ENCODE results near the gene GTF2IRD1. TPM values are rescaled to one million over a fixed set of nuclear protein-coding genes. Genes with fewer than 3 reads are reported as not detected.

GTF2IRD1 gene
- total RNA-seq, 4 donors from 2014 or later = 2.8 to 27.1 (median 17.1) TPM

- H3K4me1 ChIP-seq = no peaks in the 10 kb centered on the region
- no peaks in the 10 kb centered on the region for H3K9me3 ChIP-seq
- TF ChIP-seq, protein P1, sequence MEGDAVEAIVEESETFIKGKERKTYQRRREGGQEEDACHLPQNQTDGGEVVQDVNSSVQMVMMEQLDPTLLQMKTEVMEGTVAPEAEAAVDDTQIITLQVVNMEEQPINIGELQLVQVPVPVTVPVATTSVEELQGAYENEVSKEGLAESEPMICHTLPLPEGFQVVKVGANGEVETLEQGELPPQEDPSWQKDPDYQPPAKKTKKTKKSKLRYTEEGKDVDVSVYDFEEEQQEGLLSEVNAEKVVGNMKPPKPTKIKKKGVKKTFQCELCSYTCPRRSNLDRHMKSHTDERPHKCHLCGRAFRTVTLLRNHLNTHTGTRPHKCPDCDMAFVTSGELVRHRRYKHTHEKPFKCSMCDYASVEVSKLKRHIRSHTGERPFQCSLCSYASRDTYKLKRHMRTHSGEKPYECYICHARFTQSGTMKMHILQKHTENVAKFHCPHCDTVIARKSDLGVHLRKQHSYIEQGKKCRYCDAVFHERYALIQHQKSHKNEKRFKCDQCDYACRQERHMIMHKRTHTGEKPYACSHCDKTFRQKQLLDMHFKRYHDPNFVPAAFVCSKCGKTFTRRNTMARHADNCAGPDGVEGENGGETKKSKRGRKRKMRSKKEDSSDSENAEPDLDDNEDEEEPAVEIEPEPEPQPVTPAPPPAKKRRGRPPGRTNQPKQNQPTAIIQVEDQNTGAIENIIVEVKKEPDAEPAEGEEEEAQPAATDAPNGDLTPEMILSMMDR (IDR thresholded peaks at IDR 0.05) = no peak
- no peak for TF ChIP-seq POLR2A (IDR thresholded peaks at IDR 0.05)
- H3K27me3 ChIP-seq = no peaks in the 10 kb centered on the region
- no peak overlapping the region for H3K4me3 ChIP-seq
- DNase-seq = no peak
- H3K36me3 ChIP-seq = peaks cover 0 to 23% (median 0%) of the 10 kb centered on the region in 3 donors
- H3K27ac ChIP-seq = no peak overlapping the region
These were observed 144.9 kb downstream of the GTF2IRD1 start for GRCh38 chr7:74598558-74598957.

DNA sequence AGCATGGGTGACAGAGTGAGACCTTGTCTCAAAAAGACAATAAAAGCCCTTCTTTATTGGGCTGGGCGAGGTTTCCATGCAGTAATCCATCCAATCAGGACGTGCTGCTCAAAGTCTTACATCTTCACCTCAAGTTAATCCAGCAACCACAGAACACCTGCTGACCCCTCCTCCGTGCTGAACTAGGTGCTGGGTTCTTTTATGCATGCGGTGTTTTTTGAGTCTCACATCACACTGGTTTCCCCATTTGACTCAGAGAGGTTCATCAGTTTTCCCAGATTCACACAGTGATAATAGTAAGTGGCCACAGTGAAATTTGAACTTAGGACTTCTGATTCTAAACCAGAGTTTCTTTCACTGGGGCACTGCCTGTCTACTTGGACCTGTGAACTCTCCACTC, 145.5 kb downstream of the GTF2IRD1 start:
- H3K27ac ChIP-seq = no peak overlapping the region
- H3K4me3 ChIP-seq = no peak overlapping the region
- TF ChIP-seq, protein P1 (IDR thresholded peaks at IDR 0.05) = no peak
- no peak for TF ChIP-seq POLR2A (IDR thresholded peaks at IDR 0.05)
- H3K36me3 ChIP-seq = peaks cover 0 to 23% (median 0%) of the 10 kb centered on the region in 3 donors
- H3K9me3 ChIP-seq = no peaks in the 10 kb centered on the region
- DNase-seq = no peak
- no peaks in the 10 kb centered on the region for H3K4me1 ChIP-seq
- H3K27me3 ChIP-seq = no peaks in the 10 kb centered on the region

DNA sequence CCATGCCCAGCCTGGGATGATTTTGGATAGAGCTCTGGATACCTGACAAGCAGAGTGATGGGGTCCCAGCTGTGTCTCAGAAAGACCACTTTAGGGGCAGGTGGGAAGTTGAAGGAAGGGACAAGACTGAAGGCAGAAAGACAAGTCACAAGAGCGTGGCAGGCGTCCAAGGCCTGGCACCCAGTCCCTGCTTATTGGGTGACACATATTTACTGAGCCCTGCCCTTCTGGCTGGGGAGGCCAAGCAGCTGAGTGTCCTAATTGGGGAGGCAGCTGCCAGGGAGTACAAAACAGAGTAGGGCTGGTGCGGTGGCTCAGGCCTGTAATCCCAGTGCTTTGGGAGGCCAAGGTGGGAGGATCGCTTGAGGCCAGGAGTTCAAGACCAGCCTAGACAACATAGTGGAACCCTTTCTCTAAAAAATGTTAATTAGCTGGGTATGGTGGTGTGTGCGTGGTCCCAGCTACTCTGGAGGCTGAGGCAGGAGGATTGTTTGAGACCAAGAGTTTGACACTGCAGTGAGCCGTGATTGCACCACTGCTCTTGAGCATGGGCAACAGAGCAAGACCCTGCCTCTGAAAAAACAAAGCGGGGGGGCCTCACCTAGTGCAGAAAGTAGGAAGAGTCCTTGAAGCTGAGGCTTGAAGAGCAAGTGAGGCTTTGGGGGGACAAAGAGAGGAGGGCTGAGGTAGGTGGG, 150.8 kb downstream of the GTF2IRD1 start:
- H3K27me3 ChIP-seq = no peaks in the 10 kb centered on the region
- H3K9me3 ChIP-seq = no peaks in the 10 kb centered on the region
- peak in 2 of 3 donors; percentile 65 for DNase-seq
- TF ChIP-seq POLR2A (IDR thresholded peaks at IDR 0.05) = no peak
- TF ChIP-seq, protein P1 (IDR thresholded peaks at IDR 0.05) = no peak
- no peak overlapping the region for H3K27ac ChIP-seq
- H3K4me3 ChIP-seq = no peak overlapping the region
- peaks cover 0 to 6% (median 0%) of the 10 kb centered on the region in 3 donors for H3K36me3 ChIP-seq
- H3K4me1 ChIP-seq = peaks cover 0 to 19% (median 6%) of the 10 kb centered on the region in 4 donors

DNA sequence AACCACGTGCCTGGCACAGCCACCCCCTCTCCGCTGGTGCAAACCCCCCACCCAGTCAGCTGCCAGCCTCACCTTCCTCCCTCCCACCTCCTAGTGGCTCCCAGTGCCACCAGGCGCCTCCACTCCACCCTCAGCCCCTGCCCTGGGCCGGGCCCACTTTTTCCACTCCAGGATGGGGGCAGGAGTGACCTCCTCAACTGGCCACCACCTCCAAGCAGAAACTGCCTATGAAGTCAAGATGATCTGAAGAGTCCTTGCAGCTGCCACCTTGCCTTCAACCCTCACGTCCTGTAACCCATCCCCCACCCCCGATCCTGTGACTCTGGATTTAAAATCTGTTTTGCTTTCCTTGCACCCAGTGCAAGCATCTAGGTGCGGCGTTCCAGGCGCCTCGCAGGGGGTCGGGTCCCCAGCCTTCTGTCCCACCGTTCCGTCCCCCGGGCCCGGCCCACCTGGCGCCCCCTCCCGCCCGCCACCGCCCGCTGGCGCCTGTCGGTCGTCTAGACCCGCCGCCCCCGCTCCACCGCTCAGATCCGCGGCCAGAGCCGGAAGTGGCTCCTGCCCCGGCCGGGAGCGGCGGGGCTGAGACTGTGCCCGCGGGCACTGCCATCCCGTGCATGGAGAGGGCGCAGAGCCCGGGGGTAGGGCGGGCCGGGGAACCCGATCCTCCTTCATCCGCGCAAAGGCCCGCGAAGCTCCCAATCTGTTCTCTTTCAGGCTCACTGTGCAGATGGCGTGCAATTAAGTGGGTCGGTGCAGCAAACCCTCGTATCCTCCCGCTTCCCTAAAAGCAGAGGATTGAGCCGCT, 152.6 kb downstream of the GTF2IRD1 start:
- no peak for TF ChIP-seq POLR2A (IDR thresholded peaks at IDR 0.05)
- TF ChIP-seq, protein P1 (IDR thresholded peaks at IDR 0.05) = no peak
- DNase-seq = peak; percentile 58 to 75 (median 72)
- Histone ChIP-seq H3K9me3 (no peaks in the 10 kb centered on the region), H3K4me3 (peak overlapping the region; percentile 38 to 68 (median 56)), H3K4me1 (peaks cover 0 to 19% (median 6%) of the 10 kb centered on the region in 4 donors), H3K36me3 (no peaks in the 10 kb centered on the region), H3K27me3 (no peaks in the 10 kb centered on the region), H3K27ac (peak overlapping the region; percentile 28 to 62 (median 56))

DNA sequence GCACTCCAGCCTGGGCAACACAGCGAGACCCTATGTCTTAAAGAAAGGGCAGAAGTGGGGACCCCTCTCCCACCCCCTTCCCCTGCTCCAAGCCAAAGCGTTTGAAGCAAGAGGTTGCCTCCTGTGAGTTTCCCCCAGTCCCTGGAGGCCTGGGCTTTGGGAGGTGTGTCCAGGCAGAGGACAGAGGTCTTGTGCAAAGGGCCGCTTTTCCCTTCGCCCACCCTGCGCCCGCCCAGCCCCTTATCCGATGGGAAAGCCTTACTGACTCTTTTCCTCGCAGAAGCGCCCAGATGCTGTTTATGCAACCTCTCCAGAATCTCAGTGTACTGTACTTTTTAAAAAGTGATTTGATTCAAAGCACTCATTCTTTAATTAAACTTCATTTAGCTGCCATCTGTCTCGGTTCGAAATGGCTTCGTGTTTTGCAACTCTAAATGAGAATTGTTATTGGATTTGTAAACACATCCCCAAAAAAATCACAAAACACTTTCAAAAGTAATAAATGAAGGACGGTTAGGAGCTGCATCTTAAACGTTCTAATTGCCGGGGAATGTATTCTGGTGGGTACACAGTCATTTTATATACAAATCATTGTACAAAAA, 153.3 kb downstream of the GTF2IRD1 start:
- no peak for DNase-seq
- Histone ChIP-seq H3K4me3 (peak overlapping the region; percentile 38 to 68 (median 56)), H3K27ac (peak overlapping the region in 3 of 4 donors; percentile 51 to 62 (median 61)), H3K36me3 (no peaks in the 10 kb centered on the region), H3K4me1 (peaks cover 0 to 19% (median 6%) of the 10 kb centered on the region in 4 donors), H3K9me3 (no peaks in the 10 kb centered on the region), H3K27me3 (no peaks in the 10 kb centered on the region)
- TF ChIP-seq, protein P1 (IDR thresholded peaks at IDR 0.05) = no peak
- TF ChIP-seq POLR2A (IDR thresholded peaks at IDR 0.05) = no peak

All from Peyer's patch (tissue), 4 donors.